8988T (cell line): ENCODE data around the gene DGAT2L6.
"Not testable (repeated sequence)": the region's sequence is repeated elsewhere in the genome, so short reads cannot be mapped to it uniquely, and the experiment has no call there.

ENCODE experiments used
- DNase-seq: peaks from one replicate; pipeline ENCODE4 v3.0.0; 2011

The DGAT2L6 gene

GRCh38 chrX:70201732-70202131 lies 24.4 kb downstream of the DGAT2L6 start:
- DNase-seq, result no peak

GRCh38 chrX:70208479-70208878 lies 31.2 kb downstream of the DGAT2L6 start:
- DNase-seq, result no peak

DNA sequence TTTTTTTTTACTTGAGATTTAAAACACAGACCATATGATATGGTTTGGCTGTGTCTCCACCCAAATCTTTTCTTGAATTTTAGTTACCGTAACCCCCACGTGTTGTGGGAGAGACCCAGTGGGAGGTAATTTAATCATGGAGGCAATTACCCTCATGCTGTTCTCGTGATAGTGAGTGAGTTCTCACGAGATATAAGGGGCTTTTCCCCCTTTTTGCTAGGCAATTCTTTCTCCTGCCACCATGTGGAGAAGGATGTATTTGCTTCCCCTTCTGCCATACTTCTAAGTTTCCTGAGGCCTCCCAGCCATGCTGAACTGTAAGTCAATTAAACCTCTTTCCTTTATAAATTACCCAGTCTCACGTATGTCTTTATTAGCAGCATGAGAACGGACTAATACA lies 32.3 kb downstream of the DGAT2L6 start:
- not testable (repeated sequence) for DNase-seq

- no peak for DNase-seq
Observed at GRCh38 chrX:70219938-70220764, 42.9 kb downstream of the DGAT2L6 start.

DNA sequence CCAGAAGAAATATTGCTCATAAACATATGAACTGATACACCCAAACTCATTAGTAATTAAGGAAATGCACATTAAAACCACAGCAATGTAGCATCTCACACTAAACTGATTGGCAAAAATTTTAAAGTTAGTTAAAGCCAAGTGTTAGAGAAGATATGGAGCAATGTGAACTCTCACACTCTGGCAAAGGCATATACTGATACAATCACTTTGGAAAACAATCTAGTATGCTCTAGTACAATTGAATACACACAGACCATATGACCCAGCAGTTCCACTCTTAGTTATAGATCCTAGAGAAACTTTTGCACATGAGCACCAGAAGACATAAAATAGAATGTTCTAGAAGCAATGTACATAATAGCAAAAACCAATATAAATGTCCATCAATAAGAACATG lies 48.8 kb downstream of the DGAT2L6 start:
- DNase-seq, result no peak

DNA sequence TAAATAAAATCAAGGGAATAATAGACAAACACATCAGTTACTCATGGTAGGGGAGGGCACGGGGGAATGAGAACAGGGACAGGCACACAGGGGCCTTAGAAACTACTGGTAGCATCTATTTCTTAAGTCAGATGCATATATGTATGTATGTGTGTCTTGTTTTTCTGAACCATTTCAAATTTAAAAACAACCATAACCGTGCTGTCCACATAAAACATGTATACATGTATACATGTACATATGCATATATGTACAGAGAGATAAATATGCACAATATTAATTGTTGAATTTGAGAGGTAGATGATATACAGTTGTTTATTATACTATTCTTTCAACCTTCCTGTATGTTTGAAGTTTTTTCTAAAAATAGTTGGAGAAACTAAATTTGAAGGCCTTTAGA lies 49.4 kb downstream of the DGAT2L6 start:
- DNase-seq, result no peak

DNA sequence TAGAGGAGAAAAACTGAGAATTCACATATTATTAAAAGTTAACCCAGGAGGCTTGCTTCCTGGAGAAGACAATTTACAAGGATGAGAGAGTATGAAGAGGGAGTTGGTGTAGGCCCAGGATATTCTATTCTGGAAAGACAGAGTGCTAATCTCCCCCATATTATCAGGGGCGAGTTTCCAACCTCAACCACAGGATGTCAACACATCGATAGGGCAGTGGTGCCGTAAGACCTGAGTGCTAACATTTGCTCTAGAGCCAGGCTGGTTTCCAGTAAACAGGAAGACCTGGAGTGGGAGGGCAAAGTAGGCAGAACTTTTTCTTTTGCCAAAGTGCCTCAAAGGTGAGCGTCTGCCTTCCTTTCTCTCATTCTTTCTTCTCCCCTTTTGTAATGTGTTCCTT lies 54.4 kb downstream of the DGAT2L6 start:
- DNase-seq, result no peak

DNA sequence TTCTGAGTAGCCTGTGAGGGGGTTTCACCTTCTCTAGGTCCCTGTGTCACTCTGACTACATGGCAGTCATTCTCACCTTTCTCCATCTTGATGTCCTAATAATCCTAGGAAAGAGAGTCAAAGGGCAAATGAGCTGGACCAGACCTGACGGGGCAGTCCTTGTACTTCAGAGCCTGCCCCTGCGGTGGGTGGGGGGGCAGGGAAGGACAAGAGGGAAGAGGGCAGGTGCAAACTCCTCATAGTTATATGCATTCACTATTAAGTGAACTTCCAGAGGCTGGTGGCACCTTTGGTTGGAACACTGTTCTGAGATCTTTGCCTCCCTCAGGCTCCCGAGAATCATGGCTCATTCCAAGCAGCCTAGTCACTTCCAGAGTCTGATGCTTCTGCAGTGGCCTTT lies 57.1 kb downstream of the DGAT2L6 start, which contains the start of gene AWAT1:
Gene AWAT1 (plus strand): TSS at position 301 of the 400 bp plus-strand sequence. CDS start 41 bp downstream, at position 342.
- no peak for DNase-seq

- DNase-seq, result no peak
Observed at GRCh38 chrX:70240751-70241150, 63.5 kb downstream of the DGAT2L6 start.

GRCh38 chrX:70241501-70241900 lies 64.2 kb downstream of the DGAT2L6 start:
- DNase-seq, result no peak

DNA sequence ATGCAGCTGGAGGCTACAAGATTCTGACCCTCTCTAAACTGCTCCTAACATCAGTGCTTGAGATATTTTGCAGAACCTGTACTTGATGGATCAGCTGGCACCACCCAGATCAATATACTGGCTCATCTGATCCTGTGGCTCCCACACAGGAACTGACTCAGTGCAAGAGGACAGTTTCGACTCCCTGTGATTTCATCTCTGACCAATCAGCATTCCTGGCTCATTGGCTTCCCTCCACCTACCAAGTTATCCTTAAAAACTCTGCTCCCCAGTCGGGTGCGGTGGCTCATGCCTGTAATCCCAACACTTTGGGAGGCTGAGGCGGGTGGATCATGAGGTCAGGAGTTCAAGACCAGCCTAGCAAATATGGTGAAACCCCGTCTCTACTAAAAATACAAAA lies 66.3 kb downstream of the DGAT2L6 start:
- DNase-seq, result not testable (repeated sequence)

DNA sequence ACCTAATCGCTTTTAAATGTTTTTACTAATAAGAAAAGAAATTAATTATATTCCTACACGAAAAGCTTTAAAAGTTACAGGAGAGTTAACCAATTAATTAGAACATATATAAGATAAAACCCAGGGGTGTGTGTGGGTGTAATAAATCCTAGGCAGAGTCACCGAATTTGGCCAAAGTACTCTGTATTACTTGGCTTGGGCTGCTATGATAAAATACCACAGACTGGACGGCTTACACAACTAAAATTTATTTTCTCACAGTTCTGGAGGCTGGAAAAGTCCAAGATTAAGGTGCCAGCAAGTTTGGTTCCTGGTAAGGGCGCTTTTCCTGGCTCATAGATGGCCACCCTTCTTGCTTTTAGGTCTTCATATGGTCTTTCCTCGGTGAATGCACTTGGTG lies 67.6 kb downstream of the DGAT2L6 start:
- DNase-seq, result no peak

DNA sequence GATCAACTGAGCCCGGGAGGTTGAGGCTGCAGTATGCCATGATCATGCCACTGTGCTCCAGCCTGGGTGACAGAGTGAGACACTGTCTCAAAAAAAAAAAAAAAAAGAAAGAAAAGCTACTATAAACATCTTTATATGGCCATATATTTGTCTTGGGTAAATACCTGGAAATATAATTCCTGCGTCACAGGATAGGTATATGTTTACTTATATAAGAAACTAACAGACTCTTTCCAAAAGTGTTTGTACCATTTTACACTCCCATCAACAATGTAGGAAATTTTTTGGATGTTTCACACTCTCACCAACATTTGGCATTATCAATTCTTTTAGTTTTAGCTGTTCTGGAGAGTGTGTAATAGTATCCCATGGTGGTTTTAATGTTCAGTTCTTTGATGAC lies 70.0 kb downstream of the DGAT2L6 start:
- no peak for DNase-seq

- DNase-seq, result no peak
Observed at GRCh38 chrX:70252491-70252890, 75.2 kb downstream of the DGAT2L6 start.

DNA sequence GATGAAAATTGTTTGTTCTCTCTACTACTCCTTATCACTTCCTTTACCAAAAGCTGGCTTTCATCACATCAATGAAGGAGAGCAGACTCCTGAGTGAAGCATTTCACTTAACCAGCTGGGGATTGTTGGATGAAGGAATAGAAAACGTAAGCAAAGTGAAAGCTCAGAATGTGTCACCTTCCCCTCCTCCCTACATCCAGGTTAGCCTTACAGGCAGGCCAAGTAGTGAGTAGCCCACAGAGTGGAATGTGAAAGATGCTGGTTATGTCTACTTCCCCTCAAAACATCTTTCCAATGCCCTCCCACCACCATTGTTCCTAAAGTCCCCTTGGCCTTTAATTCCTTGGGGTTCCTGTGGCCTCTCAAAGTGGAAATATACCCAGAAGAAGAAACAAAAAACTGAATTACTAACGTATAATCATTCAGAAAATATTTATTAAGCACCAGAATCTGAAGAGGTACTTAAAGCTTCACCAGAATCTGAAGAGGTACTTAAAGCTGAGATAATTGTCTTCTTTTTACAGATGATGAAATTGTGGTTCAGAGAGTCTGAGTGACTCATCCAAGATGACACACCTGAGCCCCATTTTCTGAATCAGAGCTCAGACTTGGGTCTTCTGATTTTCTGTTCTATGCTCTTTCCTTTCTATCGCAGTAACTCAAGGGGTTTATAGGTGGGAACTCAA lies 76.2 kb downstream of the DGAT2L6 start:
- no peak for DNase-seq

- no peak for DNase-seq
Observed at GRCh38 chrX:70254063-70254400, 76.7 kb downstream of the DGAT2L6 start.

DNA sequence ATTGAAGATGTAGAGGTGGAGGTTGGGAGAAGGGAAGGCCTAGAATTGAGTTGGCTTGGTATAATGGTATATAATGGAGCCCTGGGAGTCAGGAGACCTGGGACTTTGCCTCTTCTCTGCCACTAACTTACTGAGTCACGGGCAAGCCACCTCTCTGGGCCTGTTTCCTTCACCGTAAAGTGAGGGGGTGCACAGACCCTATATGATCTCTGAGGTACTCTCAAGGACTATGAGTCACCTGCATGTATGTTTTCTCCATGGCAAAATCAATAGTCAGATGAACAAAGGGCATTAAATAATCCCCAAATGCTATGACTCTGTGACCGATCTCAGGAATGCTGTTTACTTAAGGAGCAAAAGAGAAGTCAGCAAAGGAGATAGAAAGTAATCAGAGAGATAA lies 77.6 kb downstream of the DGAT2L6 start:
- no peak for DNase-seq
